H1 (cell line): ENCODE data around the gene PSORS1C2. TPM values are rescaled to one million over a fixed set of nuclear protein-coding genes. Genes with fewer than 3 reads are reported as not detected.

Source experiments
- CTCF ChIA-PET: fragments of 300-600 bp; sonication (Branson Sonifier 250); formaldehyde crosslinking; loops from one replicate; lab custom pipeline; 2021; ENCODE audit not compliant: partially characterized antibody; lab: Charles Lee
- POLR2A ChIA-PET: fragments of 300-600 bp; sonication (Branson Sonifier 250); formaldehyde crosslinking; loops from one replicate; lab custom pipeline; 2021; ENCODE audit warnings: inconsistent platforms; ENCODE audit not compliant: partially characterized antibody; lab: Charles Lee
- DNase-seq, 2 experiments: peaks; one replicate each; pipeline versions ENCODE4 v3.0.0 to v3.0.0-alpha.2; 2010 to 2022; ENCODE audit warnings: low spot score in 2 of 2, low read depth in 1 of 2, mixed read lengths in 1 of 2
- FAIRE-seq: peaks from 2 replicates; lab custom pipeline; 2011; peaks lifted over from hg19 to GRCh38; lab: Jason Lieb, UNC
- H2AFZ ChIP-seq: 2 replicates; pipeline ENCODE4 v1.8.1; 2012; ENCODE audit warnings: low read length, inconsistent platforms
- H2AK5ac ChIP-seq: 2 replicates; pipeline ENCODE4 v1.6.1; 2013; ENCODE audit warnings: low read depth, low read length
- H2BK120ac ChIP-seq: replicated peaks from 2 replicates; pipeline ENCODE3; 2013; ENCODE audit warnings: low read depth, low read length, inconsistent platforms
- H2BK12ac ChIP-seq: 2 replicates; pipeline ENCODE4 v1.6.1; 2013; ENCODE audit warnings: low read depth, low read length
- H2BK15ac ChIP-seq: 2 replicates; pipeline ENCODE4 v1.6.1; 2013; ENCODE audit warnings: low read length
- H2BK20ac ChIP-seq: 2 replicates; pipeline ENCODE4 v1.6.1; 2013; ENCODE audit warnings: low read length
- H2BK5ac ChIP-seq: 2 replicates; pipeline ENCODE4 v1.6.1; 2013; ENCODE audit warnings: low read depth, low read length
- H3K14ac ChIP-seq: 2 replicates; pipeline ENCODE4 v1.6.1; 2013; ENCODE audit warnings: inconsistent platforms; ENCODE audit not compliant: insufficient read length
- H3K18ac ChIP-seq: 2 replicates; pipeline ENCODE4 v1.6.1; 2013; ENCODE audit warnings: low read length; ENCODE audit errors: extremely low read depth
- H3K23ac ChIP-seq: 2 replicates; pipeline ENCODE4 v1.6.1; 2013; ENCODE audit warnings: inconsistent platforms; ENCODE audit not compliant: insufficient read length
- H3K23me2 ChIP-seq: 2 replicates; pipeline ENCODE4 v1.6.1; 2013; ENCODE audit warnings: low read depth, low read length
- H3K27ac ChIP-seq: 2 replicates; pipeline ENCODE4 v1.6.1; 2011; ENCODE audit warnings: low read depth, low read length, inconsistent platforms
- H3K27me3 ChIP-seq, 4 experiments: replicated peaks in 1 of 4; 1 replicate in 1 of 4; 2 replicates in 3 of 4; pipeline versions ENCODE4 v1.6.1 to v1.8.1; 2011 to 2013; ENCODE audit warnings: low read length in 3 of 4, mild to moderate bottlenecking in 3 of 4, inconsistent platforms in 2 of 4, mixed read lengths in 2 of 4, moderate library complexity in 1 of 4; ENCODE audit not compliant: control insufficient read depth in 3 of 4, insufficient read depth in 3 of 4; ENCODE audit errors: extremely low read depth in 1 of 4
- H3K36me3 ChIP-seq, 4 experiments: 2 replicates each; pipeline versions ENCODE4 v1.6.1 to v1.8.1; 2011 to 2013; ENCODE audit warnings: mild to moderate bottlenecking in 4 of 4, low read length in 3 of 4, moderate library complexity in 2 of 4, control low read depth in 1 of 4, inconsistent platforms in 1 of 4; ENCODE audit not compliant: insufficient read depth in 4 of 4, control insufficient read depth in 2 of 4
- H3K4ac ChIP-seq: replicated peaks from 2 replicates; pipeline ENCODE3; 2013; ENCODE audit warnings: low read length, low read depth, mixed read lengths, inconsistent platforms; ENCODE audit not compliant: insufficient read length
- H3K4me1 ChIP-seq, 4 experiments: replicated peaks in 1 of 4; 1 replicate in 1 of 4; 2 replicates in 3 of 4; pipeline versions ENCODE4 v1.6.1 to v1.8.1; 2011 to 2013; ENCODE audit warnings: low read length in 3 of 4, inconsistent platforms in 2 of 4, mixed read lengths in 1 of 4; ENCODE audit not compliant: insufficient read depth in 4 of 4, control insufficient read depth in 3 of 4
- H3K4me2 ChIP-seq, 2 experiments: 2 replicates each; pipeline versions ENCODE4 v1.6.1 to v1.8.1; 2011 to 2013; ENCODE audit warnings: low read depth in 2 of 2, low read length in 2 of 2, control low read depth in 1 of 2, inconsistent platforms in 1 of 2, mild to moderate bottlenecking in 1 of 2; ENCODE audit not compliant: insufficient read depth in 1 of 2
- H3K4me3 ChIP-seq, 4 experiments: fragments of 200-600, 300-600 bp in 1 of 4; sonication (generic), shearing (Covaris generic), sonication (Bioruptor Twin) in 1 of 4; 2 replicates each; pipeline versions ENCODE4 v1.5.1 to v1.8.1; 2011 to 2016; ENCODE audit warnings: low read length in 4 of 4, low read depth in 3 of 4, control low read depth in 2 of 4, inconsistent platforms in 2 of 4, mild to moderate bottlenecking in 2 of 4, mixed read lengths in 1 of 4, moderate library complexity in 1 of 4; ENCODE audit not compliant: insufficient read depth in 2 of 4; ENCODE audit errors: extremely low read depth in 1 of 4
- H3K56ac ChIP-seq: replicated peaks from 2 replicates; pipeline ENCODE3; 2013; ENCODE audit warnings: low read depth, mild to moderate bottlenecking, mixed read lengths, low read length, inconsistent platforms; ENCODE audit not compliant: insufficient read length
- H3K79me1 ChIP-seq: 2 replicates; pipeline ENCODE4 v1.6.1; 2013; ENCODE audit warnings: low read depth, low read length, control low read depth
- H3K79me2 ChIP-seq, 2 experiments: 2 replicates each; pipeline versions ENCODE4 v1.6.1 to v1.8.1; 2012 to 2013; ENCODE audit warnings: low read length in 2 of 2, mild to moderate bottlenecking in 2 of 2, inconsistent platforms in 1 of 2; ENCODE audit not compliant: insufficient read depth in 2 of 2, control insufficient read depth in 1 of 2
- H3K9ac ChIP-seq, 4 experiments: replicated peaks in 1 of 4; 1 replicate in 1 of 4; 2 replicates in 3 of 4; pipeline versions ENCODE4 v1.6.1 to v1.8.1; 2011 to 2013; ENCODE audit warnings: low read depth in 3 of 4, low read length in 3 of 4, control low read depth in 2 of 4, mild to moderate bottlenecking in 2 of 4, moderate library complexity in 2 of 4, inconsistent platforms in 1 of 4; ENCODE audit errors: extremely low read depth in 1 of 4
- H3K9me3 ChIP-seq, 2 experiments: 2 replicates each; pipeline versions ENCODE4 v1.6.1 to v1.8.1; 2012 to 2013; ENCODE audit warnings: mild to moderate bottlenecking in 2 of 2, moderate library complexity in 2 of 2, control low read depth in 1 of 2, inconsistent platforms in 1 of 2, low read depth in 1 of 2, low read length in 1 of 2, mixed read lengths in 1 of 2; ENCODE audit not compliant: insufficient read depth in 2 of 2
- H4K20me1 ChIP-seq, 2 experiments: replicated peaks in 1 of 2; 2 replicates each; pipeline versions ENCODE3 to v1.8.1; 2011 to 2013; ENCODE audit warnings: inconsistent platforms in 2 of 2, low read length in 2 of 2, mild to moderate bottlenecking in 1 of 2; ENCODE audit not compliant: insufficient read depth in 2 of 2, control insufficient read depth in 1 of 2
- H4K5ac ChIP-seq: 2 replicates; pipeline ENCODE4 v1.6.1; 2013; ENCODE audit warnings: low read length, low read depth, mixed read lengths, inconsistent platforms; ENCODE audit not compliant: insufficient read length
- H4K8ac ChIP-seq: 2 replicates; pipeline ENCODE4 v1.8.0; 2013; ENCODE audit warnings: mild to moderate bottlenecking, moderate library complexity, low read length, inconsistent platforms; ENCODE audit not compliant: insufficient read depth; ENCODE audit errors: extremely low read depth
- H4K91ac ChIP-seq: replicated peaks from 2 replicates; pipeline ENCODE3; 2013; ENCODE audit warnings: low read length, mixed read lengths, inconsistent platforms; ENCODE audit not compliant: insufficient read length
- CBX5 ChIP-seq: fragments of 300-800, 300-1000 bp; sonication (generic); IDR thresholded peaks from 2 replicates; pipeline ENCODE4 v1.7.1; 2016; ENCODE audit warnings: antibody characterized with exemption, low read length, low read depth
- CHD2 ChIP-seq: IDR thresholded peaks from 2 replicates; pipeline ENCODE4 v1.6.1; 2012; ENCODE audit warnings: low read length, improper control_type of control experiment
- CTBP2 ChIP-seq: IDR thresholded peaks from 2 replicates; pipeline ENCODE4 v1.7.0; 2011; ENCODE audit warnings: borderline replicate concordance, mild to moderate bottlenecking, moderate library complexity, mixed read lengths, low read length; ENCODE audit not compliant: insufficient read depth, insufficient read length
- E2F6 ChIP-seq: IDR thresholded peaks from 2 replicates; pipeline ENCODE4 v1.6.1; 2012; ENCODE audit warnings: inconsistent platforms
- JUN ChIP-seq: IDR thresholded peaks from 2 replicates; pipeline ENCODE4 v1.6.1; 2011; ENCODE audit warnings: low read depth, mild to moderate bottlenecking, improper control_type of control experiment, low read length
- PHF8 ChIP-seq: fragments of 200-600 bp; sonication (generic); conservative IDR thresholded peaks from 2 replicates; pipeline ENCODE4 v1.7.1; 2012; ENCODE audit warnings: low read depth, mild to moderate bottlenecking, inconsistent platforms, low read length, moderate library complexity
- POLR2A ChIP-seq, 2 experiments: IDR thresholded peaks; 1 replicate in 1 of 2; 2 replicates in 1 of 2; pipeline ENCODE4 v1.6.1; 2011; ENCODE audit warnings: low read depth in 2 of 2, low read length in 2 of 2, mild to moderate bottlenecking in 2 of 2; ENCODE audit errors: control extremely low read depth in 1 of 2
- SAP30 ChIP-seq: fragments of 300-600 bp; sonication (generic); IDR thresholded peaks from 2 replicates; pipeline ENCODE4 v1.7.1; 2012; ENCODE audit warnings: low read length, moderate library complexity, mild to moderate bottlenecking, inconsistent platforms; ENCODE audit not compliant: insufficient read depth, insufficient replicate concordance
- SIN3A ChIP-seq, 2 experiments: IDR thresholded peaks in 1 of 2; conservative IDR thresholded peaks in 1 of 2; 2 replicates each; pipeline ENCODE4 v1.6.1; 2011 to 2012; ENCODE audit warnings: low read length in 2 of 2, improper control_type of control experiment in 1 of 2, low read depth in 1 of 2, mild to moderate bottlenecking in 1 of 2
- SP4 ChIP-seq: IDR thresholded peaks from 2 replicates; pipeline ENCODE4 v1.6.1; 2012; ENCODE audit warnings: low read length, inconsistent platforms
- TCF12 ChIP-seq: IDR thresholded peaks from 2 replicates; pipeline ENCODE4 v1.6.1; 2011; ENCODE audit warnings: low read depth, mild to moderate bottlenecking, low read length
- TEAD4 ChIP-seq: IDR thresholded peaks from 2 replicates; pipeline ENCODE4 v1.6.1; 2012; ENCODE audit warnings: low read depth, low read length, inconsistent platforms, mixed read lengths
- USF2 ChIP-seq: IDR thresholded peaks from 2 replicates; pipeline ENCODE4 v1.6.1; 2011; ENCODE audit warnings: low read length, improper control_type of control experiment
- WGBS, 2 experiments: shearing (Covaris generic) in 1 of 2; methylation state at CpG; one replicate each; pipeline versions ENCODE4 v1.1.6 to v1.1.7; 2013 to 2015; ENCODE audit warnings: low lambda C conversion rate in 2 of 2, mixed read lengths in 2 of 2, inconsistent platforms in 1 of 2, low coverage in 1 of 2, missing lambda C conversion rate in 1 of 2; ENCODE audit not compliant: insufficient replicate concordance in 2 of 2, insufficient coverage in 1 of 2, insufficient read length in 1 of 2; ENCODE audit errors: extremely low coverage in 1 of 2, missing lambda C conversion rate in 1 of 2; 5-methylcytosine and 5-hydroxymethylcytosine counted together
- polyA plus RNA-seq, 7 experiments: library from polyadenylated mRNA; depleted of rRNA in 3 of 7; stranded (reverse) in 5 of 7; unstranded in 2 of 7; fragments of >200 nt in 5 of 7; fragments of 200-250 nt in 2 of 7; gene quantifications; 1 replicate in 5 of 7; 2 replicates in 1 of 7; 4 replicates in 1 of 7; pipeline versions ENCODE4 v1.2.1 to v1.2.3, GENCODE V29; 2011 to 2013; ENCODE audit warnings: missing spikeins in 2 of 7, mixed read lengths in 2 of 7
- total RNA-seq: library from RNA; stranded (reverse); fragmentation: NEBNext Ultra II Directional; extraction: Animal tissue kit (Norgen Biotek cat#: 25700); gene quantifications from 2 replicates; pipeline ENCODE4 v1.2.1, GENCODE V29; 2021

PSORS1C2 gene
- total and polyA plus RNA-seq, 2 of the 8 experiments (the other 6 are each of a cell fraction or from before 2014, with no cell fraction given): 0.11 TPM; not detected in 1

- Histone ChIP-seq H2AK5ac (no peak overlapping the region), H4K20me1 (no peaks in the 10 kb centered on the region), H3K23ac (no peak overlapping the region), H3K79me2 (no peaks in the 10 kb centered on the region), H2BK12ac (no peak overlapping the region), H3K4me2 (no peak overlapping the region), H3K9ac (no peak overlapping the region), H3K18ac (no peak overlapping the region), H4K5ac (no peak overlapping the region), H4K8ac (no peak overlapping the region), H3K23me2 (no peaks in the 10 kb centered on the region), H3K36me3 (no peaks in the 10 kb centered on the region), H4K91ac (no peak overlapping the region), H3K14ac (no peak overlapping the region), H2AFZ (no peak overlapping the region), H2BK120ac (no peak overlapping the region), H3K79me1 (no peaks in the 10 kb centered on the region), H2BK5ac (no peak overlapping the region), H3K4ac (no peak overlapping the region), H3K4me1 (no peaks in the 10 kb centered on the region), H3K4me3 (no peak overlapping the region), H2BK15ac (no peak overlapping the region), H2BK20ac (no peak overlapping the region), H3K9me3 (no peaks in the 10 kb centered on the region), H3K56ac (no peak overlapping the region), H3K27ac (no peak overlapping the region), H3K27me3 (no peaks in the 10 kb centered on the region)
- FAIRE-seq (no peak), DNase-seq (no peak)
- ChIA-PET POLR2A (interaction anchor here (1.4 kb wide), 1 partner anchor 62 kb away, joined by 5 read pairs; no protein-coding TSS in a partner anchor), CTCF (interaction anchor here (0.6 to 3.3 kb wide), 25 partner anchors 8 to 416 kb away, joined by 3 to 26 read pairs (median 5); partner anchors contain the start of gene C6orf15)
- 92% methylated on average over 2 of the region's 2 CpGs; no CpG with 5 or more reads in 1 of the 2 experiments for WGBS, 2 experiments
- no peak for TF ChIP-seq SAP30
- TF ChIP-seq SIN3A (conservative IDR thresholded peaks at IDR 0.05 in 1 of 2, IDR thresholded peaks at IDR 0.05 in 1 of 2; ENCODE audit: low read depth in 1 of 2, low read length in 2 of 2): no peak
- no peak for TF ChIP-seq CHD2
- no peak for TF ChIP-seq JUN
- TF ChIP-seq SP4: no peak
- no peak for TF ChIP-seq POLR2A (IDR thresholded peaks at IDR 0.05; ENCODE audit: control extremely low read depth in 1 of 2, low read depth in 2 of 2, low read length in 2 of 2)
- TF ChIP-seq E2F6: no peak
- no peak for TF ChIP-seq CTBP2
- no peak for TF ChIP-seq USF2
- TF ChIP-seq TEAD4: no peak
- no peak for TF ChIP-seq PHF8
- no peak for TF ChIP-seq CBX5
- no peak for TF ChIP-seq TCF12
Observed at GRCh38 chr6:31103136-31103535, 35.7 kb downstream of the PSORS1C2 start.
